Measurements from ENCODE around the gene SYT5. TPM values are rescaled to one million over a fixed set of nuclear protein-coding genes. Genes with fewer than 3 reads are reported as not detected.

Gene SYT5
- total RNA-seq, 4 donors from 2014 or later, result 0.35 TPM; not detected in 3

DNA sequence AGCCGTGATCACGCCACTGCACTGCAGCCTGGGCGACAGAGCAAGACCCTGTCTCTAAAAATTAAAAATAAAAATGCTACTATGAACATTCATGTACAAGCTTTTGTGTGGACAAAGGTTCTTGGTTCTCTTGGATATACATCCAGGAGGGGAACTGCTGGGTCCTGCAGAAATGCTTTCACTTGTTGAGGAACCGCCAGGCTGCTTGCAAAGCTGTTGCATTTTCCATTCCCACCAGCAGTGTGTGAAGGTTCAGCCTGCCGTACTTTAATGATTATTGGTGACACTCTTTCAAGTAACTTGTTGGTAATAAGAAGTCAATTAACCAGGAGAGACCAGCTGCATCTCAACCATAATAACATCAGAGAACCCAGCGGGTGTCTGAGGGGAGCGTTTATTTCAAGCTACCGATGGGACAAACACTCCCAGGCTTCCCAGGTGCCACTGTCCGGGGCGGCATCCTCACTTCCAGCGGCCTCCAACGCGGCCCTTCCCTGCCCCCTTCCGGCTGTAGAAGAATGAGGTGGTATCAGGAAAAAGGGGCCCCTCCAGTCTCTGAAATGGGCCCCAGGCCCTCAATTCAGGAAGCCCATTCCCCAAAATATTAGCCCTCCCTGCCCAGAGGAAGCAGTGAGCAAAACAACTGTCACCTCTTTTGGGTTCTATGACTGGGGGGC is 47.5 kb downstream of the SYT5 start:
- intact Hi-C loops (cut with DNase I; ENCODE audit: low total_unique reads), result no loop called here
- H3K4me3 ChIP-seq, result no peak overlapping the region
- no peak for DNase-seq
- H3K27ac ChIP-seq, result no peak overlapping the region
- no peak for TF ChIP-seq POLR2A (IDR thresholded peaks at IDR 0.05)
- TF ChIP-seq, protein P1, sequence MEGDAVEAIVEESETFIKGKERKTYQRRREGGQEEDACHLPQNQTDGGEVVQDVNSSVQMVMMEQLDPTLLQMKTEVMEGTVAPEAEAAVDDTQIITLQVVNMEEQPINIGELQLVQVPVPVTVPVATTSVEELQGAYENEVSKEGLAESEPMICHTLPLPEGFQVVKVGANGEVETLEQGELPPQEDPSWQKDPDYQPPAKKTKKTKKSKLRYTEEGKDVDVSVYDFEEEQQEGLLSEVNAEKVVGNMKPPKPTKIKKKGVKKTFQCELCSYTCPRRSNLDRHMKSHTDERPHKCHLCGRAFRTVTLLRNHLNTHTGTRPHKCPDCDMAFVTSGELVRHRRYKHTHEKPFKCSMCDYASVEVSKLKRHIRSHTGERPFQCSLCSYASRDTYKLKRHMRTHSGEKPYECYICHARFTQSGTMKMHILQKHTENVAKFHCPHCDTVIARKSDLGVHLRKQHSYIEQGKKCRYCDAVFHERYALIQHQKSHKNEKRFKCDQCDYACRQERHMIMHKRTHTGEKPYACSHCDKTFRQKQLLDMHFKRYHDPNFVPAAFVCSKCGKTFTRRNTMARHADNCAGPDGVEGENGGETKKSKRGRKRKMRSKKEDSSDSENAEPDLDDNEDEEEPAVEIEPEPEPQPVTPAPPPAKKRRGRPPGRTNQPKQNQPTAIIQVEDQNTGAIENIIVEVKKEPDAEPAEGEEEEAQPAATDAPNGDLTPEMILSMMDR (IDR thresholded peaks at IDR 0.05), result peak in 1 of 4 experiments; percentile 14
- no peaks in the 10 kb centered on the region for H3K27me3 ChIP-seq
- no peaks in the 10 kb centered on the region for H3K4me1 ChIP-seq
- no peaks in the 10 kb centered on the region for H3K9me3 ChIP-seq
- H3K36me3 ChIP-seq, result no peaks in the 10 kb centered on the region

GRCh38 chr19:55131421-55131820 is 48.7 kb downstream of the SYT5 start:
- H3K4me1 ChIP-seq, result no peaks in the 10 kb centered on the region
- H3K9me3 ChIP-seq, result no peaks in the 10 kb centered on the region
- no peak overlapping the region for H3K27ac ChIP-seq
- no peak for TF ChIP-seq POLR2A (IDR thresholded peaks at IDR 0.05)
- TF ChIP-seq, protein P1 (IDR thresholded peaks at IDR 0.05), result no peak
- no peaks in the 10 kb centered on the region for H3K36me3 ChIP-seq
- intact Hi-C loops (cut with DNase I; ENCODE audit: low total_unique reads), result no loop called here
- no peaks in the 10 kb centered on the region for H3K27me3 ChIP-seq
- no peak overlapping the region for H3K4me3 ChIP-seq
- DNase-seq, result no peak

Small RNA genes within 50 kb of the gene (microRNA-seq; reads per million reads assigned to microRNA genes)
- not detected for gene MIR7975 (ENCODE audit: borderline microRNAs expressed, borderline replicate concordance)

Small RNA genes within 50 kb of the gene (small RNA-seq; reads per million reads assigned to genes)
- gene MIR7975 (not detected), gene RF01210 (not detected)

Other genes starting within 250 kb of the SYT5 start
- gene NLRP7, start 232.8 kb downstream of the SYT5 start, total RNA-seq, result 1 to 10 TPM in 1 of 4 donors, not detected in 3; 1.4 TPM
- gene NLRP2, start 213.9 kb downstream of the SYT5 start, total RNA-seq, result 1 to 10 TPM in 2 of 4 donors, not detected in 2; 1.2 to 8.4 TPM
- under 1 TPM in 2 of 4 donors, not detected in 2; 0.28 to 0.85 TPM for gene GP6, start 142.0 kb downstream of the SYT5 start, total RNA-seq
- 10 to 100 TPM in 3 of 4 donors, 1 to 10 TPM in 1; 2.6 to 48.7 (median 17.1) TPM for gene RDH13, start 117.1 kb downstream of the SYT5 start, total RNA-seq
- gene EPS8L1, start 104.4 kb downstream of the SYT5 start, total RNA-seq, result 10 to 100 TPM in 1 of 4 donors, 1 to 10 TPM in 2, not detected in 1; 4.2 to 22.4 (median 5.6) TPM
- 100 to 1,000 TPM in 2 of 4 donors, 10 to 100 TPM in 2; 43.5 to 288 (median 116) TPM for gene PPP1R12C, start 62.7 kb downstream of the SYT5 start, total RNA-seq
- 1 to 10 TPM in 2 of 4 donors, not detected in 2; 2.5 to 9.3 TPM for gene TNNT1, start 31.1 kb downstream of the SYT5 start, total RNA-seq
- 1 to 10 TPM in 1 of 4 donors, under 1 TPM in 1, not detected in 2; 0.55 to 3.3 TPM for gene TNNI3, start 22.6 kb downstream of the SYT5 start, total RNA-seq
- 1 to 10 TPM in 3 of 4 donors, not detected in 1; 3.1 to 4.4 (median 3.9) TPM for gene DNAAF3, start 13.7 kb downstream of the SYT5 start, total RNA-seq
- 1 to 10 TPM in 2 of 4 donors, under 1 TPM in 1, not detected in 1; 0.29 to 3.8 (median 3.2) TPM for gene PTPRH, start 29.2 kb upstream of the SYT5 start, total RNA-seq
- 1 to 10 TPM in 3 of 4 donors, not detected in 1; 1.8 to 7.9 (median 2.4) TPM for gene TMEM86B, start 48.5 kb upstream of the SYT5 start, total RNA-seq
- 10 to 100 TPM in 2 of 4 donors, 1 to 10 TPM in 2; 5.6 to 70.4 (median 16.3) TPM for gene PPP6R1, start 78.7 kb upstream of the SYT5 start, total RNA-seq
- gene HSPBP1, start 99.8 kb upstream of the SYT5 start, total RNA-seq, result 10 to 100 TPM in 3 of 4 donors, 1 to 10 TPM in 1; 1.3 to 37.4 (median 25.6) TPM
- 10 to 100 TPM in 2 of 4 donors, 1 to 10 TPM in 1, not detected in 1; 4.1 to 17.1 (median 12.0) TPM for gene BRSK1, start 103.7 kb upstream of the SYT5 start, total RNA-seq
- 1 to 10 TPM in 1 of 4 donors, not detected in 3; 2.6 TPM for gene TMEM150B, start 145.1 kb upstream of the SYT5 start, total RNA-seq
- 10 to 100 TPM; 12.4 to 65.6 (median 15.9) TPM for gene KMT5C, start 159.6 kb upstream of the SYT5 start, total RNA-seq
- 1 to 10 TPM in 1 of 4 donors, under 1 TPM in 1, not detected in 2; 0.14 to 4.6 TPM for gene COX6B2, start 174.4 kb upstream of the SYT5 start, total RNA-seq
- gene GARIN5B, start 183.0 kb upstream of the SYT5 start, total RNA-seq, result under 1 TPM in 1 of 4 donors, not detected in 3; 0.18 TPM
- 1 to 10 TPM in 1 of 4 donors, not detected in 3; 1.6 TPM for gene IL11, start 190.2 kb upstream of the SYT5 start, total RNA-seq
- gene TMEM190, start 196.5 kb upstream of the SYT5 start, total RNA-seq, result 1 to 10 TPM in 1 of 4 donors, not detected in 3; 1.1 TPM
- 1 to 10 TPM in 1 of 4 donors, under 1 TPM in 1, not detected in 2; 0.83 to 2.3 TPM for gene TMEM238, start 204.0 kb upstream of the SYT5 start, total RNA-seq
- 1,000 to 10,000 TPM in 1 of 4 donors, 100 to 1,000 TPM in 2, 10 to 100 TPM in 1; 20.7 to 1,084 (median 431) TPM for gene RPL28, start 205.6 kb upstream of the SYT5 start, total RNA-seq
- 100 to 1,000 TPM in 1 of 4 donors, 10 to 100 TPM in 2, 1 to 10 TPM in 1; 3.2 to 141 (median 21.5) TPM for gene UBE2S, start 227.5 kb upstream of the SYT5 start, total RNA-seq

Measured in uterus (tissue), 4 donors.